Panc1 (cell line): ENCODE data around the gene FAM200C. TPM values are rescaled to one million over a fixed set of nuclear protein-coding genes. Genes with fewer than 3 reads are reported as not detected.

Experiments
- ATAC-seq: fragments of 200-7000 bp; cut with Tn5 transposase; 2 replicates; pipeline ENCODE4 v1.9.1; 2020; ENCODE audit warnings: mild to moderate bottlenecking, moderate library complexity
- BruUV-seq: library from RNA; stranded (reverse); fragments of 400-500 nt; replicated peaks from 2 replicates; lab custom pipeline; 2021; lab: Mats Ljungman, UMichigan
- CTCF ChIA-PET: fragments of 300-600 bp; sonication (Branson Sonifier 250); formaldehyde crosslinking; loops from one replicate; lab custom pipeline; 2022; ENCODE audit warnings: antibody characterized with exemption; lab: Charles Lee
- POLR2A ChIA-PET: fragments of 300-600 bp; sonication (Branson Sonifier 250); formaldehyde crosslinking; loops from one replicate; lab custom pipeline; 2022; ENCODE audit warnings: antibody characterized with exemption; lab: Charles Lee
- DNase-seq: peaks from one replicate; pipeline ENCODE4 v3.0.0-alpha.2; 2010; ENCODE audit warnings: low read depth, low spot score
- H3K27ac ChIP-seq: 2 replicates; pipeline ENCODE4 v1.5.1; 2011; ENCODE audit warnings: mild to moderate bottlenecking, low read length, inconsistent platforms
- H3K27me3 ChIP-seq: fragments of 200-500 bp; sonication (Bioruptor generic); 2 replicates; pipeline ENCODE4 v1.6.0; 2014; ENCODE audit warnings: low read length, inconsistent platforms; ENCODE audit not compliant: control insufficient read depth, insufficient read depth
- H3K36me3 ChIP-seq: fragments of 200-500 bp; sonication (Bioruptor generic); 2 replicates; pipeline ENCODE4 v1.5.1; 2014; ENCODE audit warnings: inconsistent platforms, mild to moderate bottlenecking, low read length, moderate library complexity; ENCODE audit not compliant: control insufficient read depth, insufficient read depth
- H3K4me1 ChIP-seq: 2 replicates; pipeline ENCODE4 v1.5.1; 2011; ENCODE audit warnings: inconsistent platforms, mild to moderate bottlenecking, low read length, moderate library complexity; ENCODE audit not compliant: control insufficient read depth, insufficient read depth
- H3K4me3 ChIP-seq, 2 experiments: 2 replicates each; pipeline ENCODE4 v1.5.1; 2011 to 2012; ENCODE audit warnings: low read depth in 2 of 2, low read length in 2 of 2, mild to moderate bottlenecking in 2 of 2, inconsistent platforms in 1 of 2, moderate library complexity in 1 of 2
- H3K9me3 ChIP-seq: fragments of 200-500 bp; sonication (Bioruptor generic); 2 replicates; pipeline ENCODE4 v1.5.1; 2014; ENCODE audit warnings: low read depth, mild to moderate bottlenecking, inconsistent platforms, low read length, moderate library complexity; ENCODE audit not compliant: control insufficient read depth, insufficient read depth
- POLR2AphosphoS5 ChIP-seq: IDR thresholded peaks from 2 replicates; pipeline ENCODE4 v1.6.1; 2012; ENCODE audit warnings: mild to moderate bottlenecking, low read depth, low read length, moderate library complexity
- SIN3A ChIP-seq: IDR thresholded peaks from 2 replicates; pipeline ENCODE4 v1.6.1; 2012; ENCODE audit warnings: low read depth, mild to moderate bottlenecking, low read length, moderate library complexity, borderline replicate concordance; ENCODE audit not compliant: insufficient read depth
- TCF7L2 ChIP-seq: IDR thresholded peaks from 2 replicates; pipeline ENCODE4 v1.6.1; 2011; ENCODE audit warnings: mild to moderate bottlenecking, low read depth, low read length, inconsistent platforms
- in situ Hi-C: cut with HindIII; loops from 2 replicates; pipeline ENCODE4 v1.10.0; 2016; ENCODE audit warnings: low sequenced_read_pairs, low pct_unique_long_range_greater_than_20kb
- intact Hi-C: fragments of 100-400 bp; cut with micrococcal nuclease; formaldehyde crosslinking; loops from one replicate; pipeline ENCODE4 v1.10.0; 2022; ENCODE audit not compliant: unreplicated experiment
- total RNA-seq: library from RNA; stranded (reverse); gene quantifications from one replicate; pipeline ENCODE4 v1.2.1, GENCODE V29; 2021; ENCODE audit not compliant: unreplicated experiment
- TF ChIP-seq, protein P1 (sequence below), 2 experiments: IDR thresholded peaks; 2 replicates each; pipeline ENCODE4 v1.6.1; 2011 to 2012; ENCODE audit warnings: low read depth in 2 of 2, control low read depth in 1 of 2, low read length in 1 of 2, mild to moderate bottlenecking in 1 of 2, moderate library complexity in 1 of 2; ENCODE audit not compliant: insufficient read depth in 1 of 2
- TF ChIP-seq, protein P2 (sequence below): fragments of 450-650 bp; IDR thresholded peaks from 2 replicates; pipeline ENCODE4 v1.5.1; 2017; ENCODE audit warnings: mild to moderate bottlenecking

FAM200C gene
- total RNA-seq, 1 experiment from 2014 or later, result 3.0 TPM

DNA sequence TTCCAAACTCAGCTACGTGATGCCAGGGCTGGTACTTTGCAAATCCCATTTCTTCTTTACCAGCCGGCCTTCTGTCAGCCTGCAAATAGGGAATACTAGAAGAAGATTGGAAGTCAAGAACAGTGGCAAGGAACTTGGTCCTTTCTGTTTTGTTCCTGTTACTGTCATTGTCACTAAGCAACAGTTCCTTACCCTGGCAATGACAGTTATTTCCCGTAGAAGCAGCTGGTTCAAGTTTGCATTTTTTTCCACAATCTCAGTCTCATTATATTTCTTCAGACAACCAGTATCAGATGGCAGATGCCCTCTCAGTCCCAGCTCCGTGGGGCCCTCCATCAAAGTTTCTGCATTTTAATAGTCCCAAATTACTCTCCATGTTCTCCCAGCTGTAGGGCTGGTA, 20.3 kb downstream of the FAM200C start:
- Histone ChIP-seq H3K9me3 (no peaks in the 10 kb centered on the region), H3K4me1 (no peaks in the 10 kb centered on the region), H3K4me3 (no peak overlapping the region), H3K36me3 (no peaks in the 10 kb centered on the region), H3K27ac (no peak overlapping the region), H3K27me3 (peaks cover 22% of the 10 kb centered on the region)
- TF ChIP-seq SIN3A (no peak), POLR2AphosphoS5 (no peak), TCF7L2 (no peak)
- TF ChIP-seq, protein P1, sequence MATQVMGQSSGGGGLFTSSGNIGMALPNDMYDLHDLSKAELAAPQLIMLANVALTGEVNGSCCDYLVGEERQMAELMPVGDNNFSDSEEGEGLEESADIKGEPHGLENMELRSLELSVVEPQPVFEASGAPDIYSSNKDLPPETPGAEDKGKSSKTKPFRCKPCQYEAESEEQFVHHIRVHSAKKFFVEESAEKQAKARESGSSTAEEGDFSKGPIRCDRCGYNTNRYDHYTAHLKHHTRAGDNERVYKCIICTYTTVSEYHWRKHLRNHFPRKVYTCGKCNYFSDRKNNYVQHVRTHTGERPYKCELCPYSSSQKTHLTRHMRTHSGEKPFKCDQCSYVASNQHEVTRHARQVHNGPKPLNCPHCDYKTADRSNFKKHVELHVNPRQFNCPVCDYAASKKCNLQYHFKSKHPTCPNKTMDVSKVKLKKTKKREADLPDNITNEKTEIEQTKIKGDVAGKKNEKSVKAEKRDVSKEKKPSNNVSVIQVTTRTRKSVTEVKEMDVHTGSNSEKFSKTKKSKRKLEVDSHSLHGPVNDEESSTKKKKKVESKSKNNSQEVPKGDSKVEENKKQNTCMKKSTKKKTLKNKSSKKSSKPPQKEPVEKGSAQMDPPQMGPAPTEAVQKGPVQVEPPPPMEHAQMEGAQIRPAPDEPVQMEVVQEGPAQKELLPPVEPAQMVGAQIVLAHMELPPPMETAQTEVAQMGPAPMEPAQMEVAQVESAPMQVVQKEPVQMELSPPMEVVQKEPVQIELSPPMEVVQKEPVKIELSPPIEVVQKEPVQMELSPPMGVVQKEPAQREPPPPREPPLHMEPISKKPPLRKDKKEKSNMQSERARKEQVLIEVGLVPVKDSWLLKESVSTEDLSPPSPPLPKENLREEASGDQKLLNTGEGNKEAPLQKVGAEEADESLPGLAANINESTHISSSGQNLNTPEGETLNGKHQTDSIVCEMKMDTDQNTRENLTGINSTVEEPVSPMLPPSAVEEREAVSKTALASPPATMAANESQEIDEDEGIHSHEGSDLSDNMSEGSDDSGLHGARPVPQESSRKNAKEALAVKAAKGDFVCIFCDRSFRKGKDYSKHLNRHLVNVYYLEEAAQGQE (IDR thresholded peaks at IDR 0.05; ENCODE audit: insufficient read depth in 1 of 2, low read depth in 2 of 2, low read length in 1 of 2), result no peak
- TF ChIP-seq, protein P2, sequence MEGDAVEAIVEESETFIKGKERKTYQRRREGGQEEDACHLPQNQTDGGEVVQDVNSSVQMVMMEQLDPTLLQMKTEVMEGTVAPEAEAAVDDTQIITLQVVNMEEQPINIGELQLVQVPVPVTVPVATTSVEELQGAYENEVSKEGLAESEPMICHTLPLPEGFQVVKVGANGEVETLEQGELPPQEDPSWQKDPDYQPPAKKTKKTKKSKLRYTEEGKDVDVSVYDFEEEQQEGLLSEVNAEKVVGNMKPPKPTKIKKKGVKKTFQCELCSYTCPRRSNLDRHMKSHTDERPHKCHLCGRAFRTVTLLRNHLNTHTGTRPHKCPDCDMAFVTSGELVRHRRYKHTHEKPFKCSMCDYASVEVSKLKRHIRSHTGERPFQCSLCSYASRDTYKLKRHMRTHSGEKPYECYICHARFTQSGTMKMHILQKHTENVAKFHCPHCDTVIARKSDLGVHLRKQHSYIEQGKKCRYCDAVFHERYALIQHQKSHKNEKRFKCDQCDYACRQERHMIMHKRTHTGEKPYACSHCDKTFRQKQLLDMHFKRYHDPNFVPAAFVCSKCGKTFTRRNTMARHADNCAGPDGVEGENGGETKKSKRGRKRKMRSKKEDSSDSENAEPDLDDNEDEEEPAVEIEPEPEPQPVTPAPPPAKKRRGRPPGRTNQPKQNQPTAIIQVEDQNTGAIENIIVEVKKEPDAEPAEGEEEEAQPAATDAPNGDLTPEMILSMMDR, result no peak
- in situ Hi-C loops, result no loop called here
- ChIA-PET POLR2A (no interaction called here), CTCF (interaction anchor here (0.7 kb wide), 2 partner anchors 26 to 34 kb away, joined by 4 read pairs; no protein-coding TSS in a partner anchor)
- BruUV-seq, result no TSS peak
- no peak for ATAC-seq
- intact Hi-C loops, result no loop called here
- no peak for DNase-seq

DNA sequence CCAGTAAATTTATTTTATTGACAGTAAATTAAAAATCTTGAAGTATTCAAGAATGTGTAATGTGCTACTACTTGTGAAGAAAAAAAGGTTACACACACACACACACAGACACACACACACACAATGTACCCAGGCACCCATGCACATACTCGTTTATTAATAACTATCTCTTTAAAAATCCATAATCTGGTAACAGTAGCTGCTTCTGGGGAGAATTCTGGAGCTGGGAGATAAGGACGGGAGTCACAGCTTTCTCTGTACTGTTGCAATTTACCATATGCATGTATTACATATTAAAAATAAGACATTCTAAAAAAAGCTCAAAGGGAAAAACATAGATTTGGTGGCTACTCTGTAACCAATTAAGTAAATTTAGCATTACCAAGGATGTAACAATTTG, 21.5 kb downstream of the FAM200C start:
- Histone ChIP-seq H3K4me3 (no peak overlapping the region), H3K4me1 (no peaks in the 10 kb centered on the region), H3K27ac (no peak overlapping the region), H3K9me3 (no peaks in the 10 kb centered on the region), H3K36me3 (no peaks in the 10 kb centered on the region), H3K27me3 (peaks cover 22% of the 10 kb centered on the region)
- in situ Hi-C loops, result no loop called here
- DNase-seq, result no peak
- TF ChIP-seq, protein P2, result no peak
- TF ChIP-seq TCF7L2, result no peak
- TF ChIP-seq SIN3A, result no peak
- TF ChIP-seq, protein P1 (IDR thresholded peaks at IDR 0.05; ENCODE audit: insufficient read depth in 1 of 2, low read depth in 2 of 2, low read length in 1 of 2), result no peak
- no peak for TF ChIP-seq POLR2AphosphoS5
- BruUV-seq, result no TSS peak
- no peak for ATAC-seq
- CTCF ChIA-PET, result no interaction called here
- intact Hi-C loops, result no loop called here
- POLR2A ChIA-PET, result no interaction called here
